GM12873 (cell line): ENCODE measurements around the gene GATD1.

Experiments used
- TF ChIP-seq, protein P1 (sequence below): IDR thresholded peaks from 2 replicates; pipeline ENCODE4 v1.5.1; 2012; ENCODE audit warnings: low read depth, mild to moderate bottlenecking, moderate library complexity, low read length, control low read depth; ENCODE audit not compliant: insufficient read depth; ENCODE audit errors: missing control alignments

GATD1 gene

DNA sequence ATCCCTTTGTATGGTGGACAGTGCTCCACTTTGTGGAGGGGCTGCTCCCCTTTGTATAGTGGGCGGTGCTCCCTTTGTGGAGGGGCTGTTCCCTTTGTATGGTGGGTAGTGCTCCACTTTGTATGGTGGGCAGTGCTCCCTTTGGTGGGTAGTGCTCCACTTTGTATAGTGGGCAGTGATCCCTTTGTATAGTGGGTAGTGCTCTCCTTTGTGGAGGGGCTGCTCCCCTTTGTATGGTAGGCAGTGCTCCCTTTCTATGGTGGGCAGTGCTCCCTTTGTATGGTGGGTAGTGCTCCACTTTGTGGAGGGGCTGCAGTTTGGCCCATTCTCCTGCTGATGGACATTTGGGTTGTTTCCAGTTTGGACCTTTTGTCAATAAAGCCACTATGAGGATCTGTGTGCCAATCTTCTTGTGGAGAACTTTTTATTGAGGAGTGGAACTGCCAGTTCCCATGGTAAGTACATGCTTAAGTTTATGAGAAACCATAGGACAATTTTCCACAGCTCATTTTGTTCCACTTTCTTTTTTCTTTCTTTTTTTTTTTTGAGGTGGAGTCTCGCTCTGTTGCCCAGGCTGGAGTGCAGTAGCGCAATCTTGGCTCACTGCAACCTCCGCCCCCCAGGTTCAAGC lies 34.6 kb downstream of the GATD1 start:
- TF ChIP-seq, protein P1, sequence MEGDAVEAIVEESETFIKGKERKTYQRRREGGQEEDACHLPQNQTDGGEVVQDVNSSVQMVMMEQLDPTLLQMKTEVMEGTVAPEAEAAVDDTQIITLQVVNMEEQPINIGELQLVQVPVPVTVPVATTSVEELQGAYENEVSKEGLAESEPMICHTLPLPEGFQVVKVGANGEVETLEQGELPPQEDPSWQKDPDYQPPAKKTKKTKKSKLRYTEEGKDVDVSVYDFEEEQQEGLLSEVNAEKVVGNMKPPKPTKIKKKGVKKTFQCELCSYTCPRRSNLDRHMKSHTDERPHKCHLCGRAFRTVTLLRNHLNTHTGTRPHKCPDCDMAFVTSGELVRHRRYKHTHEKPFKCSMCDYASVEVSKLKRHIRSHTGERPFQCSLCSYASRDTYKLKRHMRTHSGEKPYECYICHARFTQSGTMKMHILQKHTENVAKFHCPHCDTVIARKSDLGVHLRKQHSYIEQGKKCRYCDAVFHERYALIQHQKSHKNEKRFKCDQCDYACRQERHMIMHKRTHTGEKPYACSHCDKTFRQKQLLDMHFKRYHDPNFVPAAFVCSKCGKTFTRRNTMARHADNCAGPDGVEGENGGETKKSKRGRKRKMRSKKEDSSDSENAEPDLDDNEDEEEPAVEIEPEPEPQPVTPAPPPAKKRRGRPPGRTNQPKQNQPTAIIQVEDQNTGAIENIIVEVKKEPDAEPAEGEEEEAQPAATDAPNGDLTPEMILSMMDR: no peak

DNA sequence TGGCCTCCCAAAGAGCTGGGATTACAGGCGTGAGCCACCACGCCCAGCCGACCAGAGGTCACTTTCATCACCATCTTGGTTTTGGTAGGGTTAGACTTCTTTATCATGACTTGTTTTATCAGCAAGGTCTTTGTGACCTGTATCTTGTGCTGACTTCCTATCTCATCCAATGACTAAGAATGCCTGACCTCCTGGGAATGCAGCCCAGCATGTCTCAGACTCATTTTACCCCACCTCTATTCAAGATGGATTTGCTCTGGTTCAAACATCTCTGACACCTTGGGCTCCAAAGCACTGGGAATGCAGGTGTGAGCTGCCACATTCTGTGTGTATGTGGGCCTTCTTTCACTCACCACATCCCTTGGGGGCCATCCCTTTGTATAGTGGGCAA lies 35.1 kb downstream of the GATD1 start:
- TF ChIP-seq, protein P1: no peak

DNA sequence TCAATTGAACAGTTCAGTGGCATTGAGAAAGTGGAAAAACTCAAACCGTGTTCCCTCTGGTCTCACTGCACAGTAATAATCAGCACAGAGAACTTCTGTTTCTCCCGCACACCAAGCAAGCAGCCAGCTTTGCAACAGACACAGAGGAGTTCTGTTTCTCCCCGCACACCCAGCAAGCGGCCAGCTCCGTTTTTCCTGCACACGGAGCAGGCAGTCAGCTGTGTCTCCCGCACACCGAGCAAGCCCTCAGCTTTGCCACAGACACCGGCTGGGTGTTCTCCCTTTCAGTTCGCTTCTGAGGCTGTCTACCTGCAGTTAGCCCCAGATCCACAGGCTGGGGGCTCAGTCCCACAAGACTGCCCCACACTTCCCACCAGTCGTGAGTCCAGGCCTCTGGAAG lies 39.9 kb downstream of the GATD1 start:
- TF ChIP-seq, protein P1: no peak

GRCh38 chr11:733072-733471 lies 44.2 kb downstream of the GATD1 start:
- TF ChIP-seq, protein P1: no peak

GRCh38 chr11:729492-730074 lies 47.7 kb downstream of the GATD1 start:
- TF ChIP-seq, protein P1: no peak

- TF ChIP-seq, protein P1: no peak
These were observed 48.3 kb downstream of the GATD1 start for GRCh38 chr11:728901-729491.

DNA sequence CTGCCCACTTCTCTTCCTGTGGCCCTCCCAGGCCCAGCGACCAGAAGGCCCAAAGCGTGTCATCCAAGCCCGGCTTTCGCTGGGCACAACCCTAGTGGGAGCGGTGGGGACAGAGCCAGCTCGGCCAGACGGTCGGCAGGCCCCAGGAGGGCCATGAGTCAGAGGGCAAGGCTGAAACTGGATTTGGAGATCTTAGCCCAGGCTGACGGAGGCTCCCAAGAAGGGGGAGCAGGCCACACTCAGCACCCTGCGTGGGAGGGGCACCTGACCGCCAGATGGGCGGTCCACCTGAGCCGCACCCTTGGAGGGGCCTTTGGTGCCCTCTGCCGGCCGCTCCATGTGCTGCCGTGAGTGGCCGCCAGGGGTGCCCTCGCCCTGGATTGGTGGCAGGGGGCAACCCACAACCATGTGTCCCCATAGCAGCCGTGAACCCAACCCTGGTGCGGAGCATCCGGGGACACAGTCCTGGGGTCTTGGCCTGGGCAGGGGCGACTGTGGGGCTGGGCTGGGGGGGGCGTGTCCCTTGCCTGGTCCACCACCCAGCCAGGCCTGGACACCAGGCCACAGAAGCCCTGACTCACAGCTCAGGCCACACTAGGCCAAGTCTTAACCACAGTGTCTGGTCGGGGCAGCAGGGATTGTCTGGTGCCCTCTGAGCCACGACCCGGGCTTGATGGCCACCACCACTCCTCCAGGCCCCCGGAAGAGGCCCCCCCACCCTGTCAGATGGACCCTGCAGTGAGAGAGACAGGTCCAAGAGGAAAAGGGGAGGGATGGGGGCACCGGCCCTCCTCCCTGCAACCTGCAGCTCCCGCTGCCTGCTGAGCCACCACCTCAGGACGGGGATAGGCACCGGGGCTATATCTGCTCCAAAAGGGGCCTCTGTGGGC lies 49.2 kb downstream of the GATD1 start:
- TF ChIP-seq, protein P1: peak; percentile 99
